Measurements from ENCODE around the gene WNT8A. TPM values are rescaled to one million over a fixed set of nuclear protein-coding genes. Genes with fewer than 3 reads are reported as not detected.

The WNT8A gene
- total and polyA plus RNA-seq, 2 of the 4 experiments (the other 2 are of a cell fraction), result not detected

- H3K27me3 ChIP-seq (ENCODE audit: control insufficient read depth, insufficient read depth, low read length), result no peaks in the 10 kb centered on the region; the same call in 1 of the 2 replicates
- CTCF ChIA-PET, result interaction anchor here (0.5 to 1.7 kb wide), 3 partner anchors 8 to 91 kb away, joined by 3 to 11 read pairs (median 4); no protein-coding TSS in a partner anchor
Measured at GRCh38 chr5:138064526-138064925, 19.3 kb upstream of the WNT8A start.

More at GRCh38 chr5:138064526-138064925, 19.3 kb upstream of the WNT8A start:
- Histone ChIP-seq H3K79me1 (ENCODE audit: low read depth in 1 of 2, low read length in 2 of 2) (no peaks in the 10 kb centered on the region), H3K14ac (replicated peaks; ENCODE audit: low read depth, low read length) (no peak overlapping the region), H4K8ac (ENCODE audit: low read depth in 2 of 2, low read length in 2 of 2) (no peak overlapping the region), H2BK120ac (ENCODE audit: low read depth, low read length) (no peak overlapping the region), H3K36me3 (ENCODE audit: control insufficient read depth, insufficient read depth, low read length) (no peaks in the 10 kb centered on the region), H3K4me1 (ENCODE audit: control insufficient read depth, insufficient read depth, low read length) (no peaks in the 10 kb centered on the region), H4K5ac (ENCODE audit: low read depth, low read length) (no peak overlapping the region), H2BK20ac (ENCODE audit: low read depth, low read length) (no peak overlapping the region), H2BK5ac (ENCODE audit: low read depth, low read length, poor library complexity, severe bottlenecking) (no peak overlapping the region), H3K23ac (ENCODE audit: low read depth, low read length) (no peak overlapping the region), H2AK9ac (replicated peaks; ENCODE audit: low read depth, low read length, poor library complexity) (no peak overlapping the region), H3K18ac (ENCODE audit: low read depth, low read length) (no peak overlapping the region), H2AFZ (replicated peaks; ENCODE audit: low read length, poor library complexity) (no peak overlapping the region), H3K9me1 (ENCODE audit: insufficient read depth, low read length) (no peaks in the 10 kb centered on the region), H4K91ac (ENCODE audit: insufficient read depth, low read depth, low read length) (no peak overlapping the region), H3K27ac (ENCODE audit: insufficient read depth, low read length) (no peak overlapping the region), H3K9ac (ENCODE audit: low read depth, low read length) (no peak overlapping the region), H3K9me3 (ENCODE audit: control insufficient read depth, insufficient read depth, low read length) (no peaks in the 10 kb centered on the region), H2BK15ac (ENCODE audit: low read depth, low read length) (no peak overlapping the region), H2AK5ac (ENCODE audit: low read depth, low read length) (no peak overlapping the region), H3K4me3 (ENCODE audit: insufficient read depth, low read depth, low read length) (no peak overlapping the region), H4K20me1 (ENCODE audit: insufficient read depth, low read length) (no peaks in the 10 kb centered on the region), H3K4ac (ENCODE audit: low read depth, low read length) (no peak overlapping the region), H3K56ac (ENCODE audit: extremely low read depth, insufficient read depth, low read length) (no peak overlapping the region), H3K4me2 (ENCODE audit: low read depth, low read length) (no peak overlapping the region)
- no peak for ATAC-seq (ENCODE audit: low read depth)
- no peak for TF ChIP-seq BHLHE40 (IDR thresholded peaks at IDR 0.05; ENCODE audit: low read depth, low read length)
- no peak for TF ChIP-seq RAD21 (IDR thresholded peaks at IDR 0.05; ENCODE audit: low read length)
- no peak for TF ChIP-seq CTCF (conservative IDR thresholded peaks at IDR 0.05; ENCODE audit: low read depth, low read length)
- no peak for TF ChIP-seq MXI1 (IDR thresholded peaks at IDR 0.05; ENCODE audit: borderline replicate concordance, low read depth, low read length)
- TF ChIP-seq RFX5 (IDR thresholded peaks at IDR 0.05; ENCODE audit: low read depth, low read length), result no peak
- no peak for TF ChIP-seq CEBPB (IDR thresholded peaks at IDR 0.05; ENCODE audit: low read depth, low read length)
- TF ChIP-seq MAZ (IDR thresholded peaks at IDR 0.05; ENCODE audit: borderline replicate concordance, low read depth, low read length), result no peak
- no peak for TF ChIP-seq ELK1 (IDR thresholded peaks at IDR 0.05; ENCODE audit: borderline replicate concordance, low read depth, low read length)
- no peak for TF ChIP-seq USF2 (IDR thresholded peaks at IDR 0.05; ENCODE audit: low read depth, low read length)
- TF ChIP-seq POLR2A (IDR thresholded peaks at IDR 0.05; ENCODE audit: low read depth, low read length), result no peak
- no peak for TF ChIP-seq RCOR1 (IDR thresholded peaks at IDR 0.05; ENCODE audit: insufficient replicate concordance, low read length)
- TF ChIP-seq CHD1 (IDR thresholded peaks at IDR 0.05; ENCODE audit: low read depth, low read length), result no peak
- TF ChIP-seq SMC3 (IDR thresholded peaks at IDR 0.05; ENCODE audit: low read depth, low read length), result no peak
- no peak for TF ChIP-seq FOS (IDR thresholded peaks at IDR 0.05; ENCODE audit: low read depth, low read length)
- intact Hi-C loops (cut with micrococcal nuclease) (no loop called here), in situ Hi-C loops (cut with MboI; ENCODE audit: low sequenced_read_pairs) (loop anchor here (25.0 kb wide), 1 partner anchor 427 kb away; no protein-coding TSS in a partner anchor), dilution Hi-C loops (cut with HindIII; ENCODE audit: low sequenced_read_pairs, unreplicated experiment) (no loop called here)
- no peak for DNase-seq
- POLR2A ChIA-PET (ENCODE audit: unreplicated experiment), result no interaction called here
- no TSS peak for BruUV-seq (replicated peaks)
